GM12801 (cell line): ENCODE data around the gene PTDSS2.

Experiments
- TF ChIP-seq, protein P1 (sequence below): IDR thresholded peaks from one replicate; pipeline ENCODE4 v1.5.1; 2011; ENCODE audit warnings: control low read depth; ENCODE audit not compliant: insufficient read length; ENCODE audit errors: extremely low read depth

The PTDSS2 gene

DNA sequence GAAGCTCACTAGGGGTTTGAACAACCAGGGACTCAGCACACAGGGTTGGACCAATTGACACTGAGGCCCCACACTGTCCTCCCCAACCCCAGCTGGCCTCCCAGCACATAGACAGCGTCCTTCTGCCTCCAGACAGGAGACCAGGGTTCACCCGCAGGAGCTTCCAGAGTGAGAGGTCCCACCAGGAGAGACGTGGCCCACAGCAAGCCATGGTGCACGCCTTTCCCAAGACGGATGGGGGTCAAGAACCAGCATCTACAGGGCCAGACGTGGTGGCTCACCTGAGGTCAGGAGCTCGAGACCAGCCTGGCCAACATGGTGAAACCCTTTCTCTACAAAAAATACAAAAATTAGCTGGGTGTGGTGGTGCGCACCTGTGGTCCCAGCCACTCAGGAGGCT lies 23.2 kb upstream of the PTDSS2 start:
- TF ChIP-seq, protein P1, sequence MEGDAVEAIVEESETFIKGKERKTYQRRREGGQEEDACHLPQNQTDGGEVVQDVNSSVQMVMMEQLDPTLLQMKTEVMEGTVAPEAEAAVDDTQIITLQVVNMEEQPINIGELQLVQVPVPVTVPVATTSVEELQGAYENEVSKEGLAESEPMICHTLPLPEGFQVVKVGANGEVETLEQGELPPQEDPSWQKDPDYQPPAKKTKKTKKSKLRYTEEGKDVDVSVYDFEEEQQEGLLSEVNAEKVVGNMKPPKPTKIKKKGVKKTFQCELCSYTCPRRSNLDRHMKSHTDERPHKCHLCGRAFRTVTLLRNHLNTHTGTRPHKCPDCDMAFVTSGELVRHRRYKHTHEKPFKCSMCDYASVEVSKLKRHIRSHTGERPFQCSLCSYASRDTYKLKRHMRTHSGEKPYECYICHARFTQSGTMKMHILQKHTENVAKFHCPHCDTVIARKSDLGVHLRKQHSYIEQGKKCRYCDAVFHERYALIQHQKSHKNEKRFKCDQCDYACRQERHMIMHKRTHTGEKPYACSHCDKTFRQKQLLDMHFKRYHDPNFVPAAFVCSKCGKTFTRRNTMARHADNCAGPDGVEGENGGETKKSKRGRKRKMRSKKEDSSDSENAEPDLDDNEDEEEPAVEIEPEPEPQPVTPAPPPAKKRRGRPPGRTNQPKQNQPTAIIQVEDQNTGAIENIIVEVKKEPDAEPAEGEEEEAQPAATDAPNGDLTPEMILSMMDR: no peak

DNA sequence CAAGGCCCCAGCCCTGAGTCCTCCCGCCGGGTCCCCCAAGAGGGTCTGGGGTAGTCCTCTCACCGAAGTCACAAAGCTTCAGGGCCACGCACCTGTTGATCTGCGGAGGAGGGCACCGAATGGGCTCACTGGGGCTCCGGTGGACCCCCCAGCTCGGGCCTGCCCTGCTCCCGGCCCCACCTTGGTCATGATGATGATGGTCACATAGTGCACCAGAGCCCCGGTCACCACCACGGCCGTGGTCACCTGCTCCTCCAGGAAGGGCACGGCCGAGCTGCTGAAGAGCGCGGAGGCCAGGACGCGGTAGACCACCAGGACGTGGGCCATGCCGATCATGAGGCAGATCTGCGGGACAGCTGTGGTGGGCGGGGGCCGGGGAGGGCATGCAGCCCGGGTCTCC lies 21.8 kb upstream of the PTDSS2 start:
- TF ChIP-seq, protein P1: no peak

DNA sequence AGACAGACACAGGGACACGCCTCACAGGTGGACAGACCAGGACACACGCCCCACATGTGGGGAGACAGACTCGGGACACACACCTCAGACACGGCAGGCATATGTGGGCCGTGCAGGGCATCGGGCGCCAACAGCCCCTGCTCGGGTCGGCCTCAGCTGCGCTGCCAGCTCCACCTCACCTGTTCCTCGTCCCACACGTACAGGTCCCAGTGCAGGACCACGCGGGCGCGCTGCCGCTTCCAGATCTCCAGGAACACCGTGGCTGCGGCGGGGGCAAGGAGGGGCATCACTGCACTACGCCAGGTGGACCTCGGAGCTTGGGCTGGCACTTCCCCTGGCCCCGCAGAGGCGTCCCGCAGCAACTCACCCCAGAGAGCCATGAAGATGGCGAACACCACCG lies 20.7 kb upstream of the PTDSS2 start:
- TF ChIP-seq, protein P1: no peak

DNA sequence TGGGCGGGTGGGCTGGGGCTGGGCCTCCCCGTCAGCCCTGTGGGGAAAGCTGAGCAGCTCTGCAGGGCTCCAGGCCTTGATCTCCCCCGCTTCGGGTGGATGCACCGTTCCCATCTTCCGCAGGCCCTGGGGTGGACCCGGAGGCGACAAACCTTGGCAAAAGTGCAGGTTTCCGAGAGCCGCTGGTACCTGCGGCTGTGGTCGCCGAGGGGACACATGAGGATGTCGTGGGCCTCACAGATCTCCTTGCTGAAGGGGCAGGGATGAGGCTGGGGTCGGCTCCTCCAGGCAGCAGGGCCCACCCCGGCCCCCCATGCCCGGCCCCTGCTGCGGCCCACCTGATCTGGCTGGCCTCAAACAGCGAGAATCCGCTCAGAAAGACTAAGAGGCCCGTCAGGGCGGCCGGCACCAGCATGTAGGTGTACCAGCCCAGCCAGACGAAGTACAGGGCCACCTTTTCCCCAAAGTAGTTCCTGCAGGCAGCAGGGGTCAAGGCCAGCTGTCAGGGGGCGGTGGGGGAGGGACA lies 20.1 kb upstream of the PTDSS2 start:
- TF ChIP-seq, protein P1: no peak

DNA sequence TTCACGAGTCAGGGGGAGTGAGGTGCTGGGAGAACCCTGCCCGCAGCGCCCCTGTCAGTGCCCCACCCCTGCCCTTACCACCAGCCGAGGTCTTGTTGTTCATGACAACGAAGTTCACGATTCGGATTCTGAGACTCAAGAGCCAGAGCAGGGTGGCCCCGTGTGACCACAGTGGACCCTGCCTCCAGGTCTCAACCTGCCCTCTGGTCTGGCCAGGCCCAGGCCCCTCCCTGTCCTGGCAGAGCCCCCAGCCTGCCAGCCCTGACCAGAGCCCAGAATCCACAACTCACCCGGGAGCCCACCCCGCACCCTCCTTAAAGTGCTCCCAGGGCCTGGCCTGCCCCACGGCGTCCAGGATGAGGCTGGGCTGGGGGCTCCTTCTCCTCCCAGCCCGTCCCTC lies 18.2 kb upstream of the PTDSS2 start:
- TF ChIP-seq, protein P1: no peak

DNA sequence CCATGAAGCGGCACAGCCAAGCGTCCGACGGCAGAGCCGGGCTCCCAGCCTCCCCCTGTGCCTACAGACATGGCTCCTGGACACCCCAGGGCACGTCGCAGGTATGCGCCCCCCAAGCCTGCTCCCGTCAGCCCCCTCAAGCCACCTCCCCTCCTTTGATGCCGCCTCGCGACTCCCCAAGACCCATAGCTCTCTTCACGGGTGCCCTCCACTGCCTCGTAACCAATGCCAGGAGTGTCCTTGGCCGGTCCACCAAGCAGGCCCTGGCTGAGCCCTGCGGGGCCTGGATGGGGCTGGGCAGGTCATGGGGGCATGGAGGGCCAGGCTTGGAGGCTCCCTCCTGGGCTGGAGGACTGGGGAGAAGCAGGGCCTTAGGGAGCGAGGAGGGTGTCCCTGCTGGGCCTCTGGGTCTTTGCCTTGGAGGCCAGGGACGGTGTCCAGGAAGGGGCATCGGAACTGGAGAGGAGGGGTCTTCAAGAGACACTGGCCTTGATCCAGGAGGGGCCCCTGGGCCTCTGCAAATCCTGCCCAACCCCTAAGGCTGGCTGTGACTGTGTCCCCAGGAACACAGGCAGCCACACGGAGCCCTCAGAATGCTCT lies 17.5 kb upstream of the PTDSS2 start:
- TF ChIP-seq, protein P1: no peak

DNA sequence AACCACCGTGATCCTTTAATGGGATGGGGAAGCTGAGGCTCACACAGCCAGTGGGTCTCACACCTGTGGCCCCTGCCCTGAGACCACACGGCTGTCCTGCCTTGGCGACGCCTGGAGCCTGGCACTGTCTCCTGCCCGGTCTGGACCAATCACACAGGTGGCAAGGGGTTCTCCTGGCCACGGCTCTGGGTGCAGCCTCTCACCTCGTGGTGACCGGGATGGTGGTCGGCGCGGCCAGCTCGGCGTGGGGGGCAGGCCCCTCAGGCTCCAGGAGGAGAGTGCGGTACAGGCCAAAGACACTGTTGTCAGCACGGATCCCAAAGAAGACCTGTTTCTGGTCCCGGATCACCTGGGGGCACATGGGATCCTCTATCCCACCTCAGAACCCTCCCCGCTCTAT lies 17.0 kb upstream of the PTDSS2 start:
- TF ChIP-seq, protein P1: no peak
